Measurements from ENCODE around the gene ZNF425.

GRCh38 chr7:149125189-149125862 is 798 bp downstream of the ZNF425 start:
- TF ChIP-seq CTCF (IDR thresholded peaks at IDR 0.05; ENCODE audit: low read depth, low read length, missing input control) = no peak
- TF ChIP-seq TAF1 (conservative IDR thresholded peaks at IDR 0.05) = no peak
- no peak for TF ChIP-seq REST (IDR thresholded peaks at IDR 0.05)
- TF ChIP-seq YY1 (IDR thresholded peaks at IDR 0.05) = no peak
- no peak for TF ChIP-seq RAD21 (IDR thresholded peaks at IDR 0.05)
- no peak for TF ChIP-seq JUND (IDR thresholded peaks at IDR 0.05)
- no peak for TF ChIP-seq HNF4A (conservative IDR thresholded peaks at IDR 0.05)
- no peak for TF ChIP-seq EGR1 (IDR thresholded peaks at IDR 0.05; ENCODE audit: low read depth in 2 of 2)
- TF ChIP-seq ATF3 (IDR thresholded peaks at IDR 0.05) = no peak
- TF ChIP-seq MAX (IDR thresholded peaks at IDR 0.05) = no peak
- no peak for TF ChIP-seq SP1 (IDR thresholded peaks at IDR 0.05)
- TF ChIP-seq, protein P1, sequence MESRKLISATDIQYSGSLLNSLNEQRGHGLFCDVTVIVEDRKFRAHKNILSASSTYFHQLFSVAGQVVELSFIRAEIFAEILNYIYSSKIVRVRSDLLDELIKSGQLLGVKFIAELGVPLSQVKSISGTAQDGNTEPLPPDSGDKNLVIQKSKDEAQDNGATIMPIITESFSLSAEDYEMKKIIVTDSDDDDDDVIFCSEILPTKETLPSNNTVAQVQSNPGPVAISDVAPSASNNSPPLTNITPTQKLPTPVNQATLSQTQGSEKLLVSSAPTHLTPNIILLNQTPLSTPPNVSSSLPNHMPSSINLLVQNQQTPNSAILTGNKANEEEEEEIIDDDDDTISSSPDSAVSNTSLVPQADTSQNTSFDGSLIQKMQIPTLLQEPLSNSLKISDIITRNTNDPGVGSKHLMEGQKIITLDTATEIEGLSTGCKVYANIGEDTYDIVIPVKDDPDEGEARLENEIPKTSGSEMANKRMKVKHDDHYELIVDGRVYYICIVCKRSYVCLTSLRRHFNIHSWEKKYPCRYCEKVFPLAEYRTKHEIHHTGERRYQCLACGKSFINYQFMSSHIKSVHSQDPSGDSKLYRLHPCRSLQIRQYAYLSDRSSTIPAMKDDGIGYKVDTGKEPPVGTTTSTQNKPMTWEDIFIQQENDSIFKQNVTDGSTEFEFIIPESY (IDR thresholded peaks at IDR 0.05) = no peak
- TF ChIP-seq HNF4G (IDR thresholded peaks at IDR 0.05) = no peak
- no peak for TF ChIP-seq RXRA (IDR thresholded peaks at IDR 0.05)
